Measurements from ENCODE around the gene FOSB.
A peak's percentile ranks its signal among the peaks of the same experiment; 100 is the strongest.

FOSB gene

DNA sequence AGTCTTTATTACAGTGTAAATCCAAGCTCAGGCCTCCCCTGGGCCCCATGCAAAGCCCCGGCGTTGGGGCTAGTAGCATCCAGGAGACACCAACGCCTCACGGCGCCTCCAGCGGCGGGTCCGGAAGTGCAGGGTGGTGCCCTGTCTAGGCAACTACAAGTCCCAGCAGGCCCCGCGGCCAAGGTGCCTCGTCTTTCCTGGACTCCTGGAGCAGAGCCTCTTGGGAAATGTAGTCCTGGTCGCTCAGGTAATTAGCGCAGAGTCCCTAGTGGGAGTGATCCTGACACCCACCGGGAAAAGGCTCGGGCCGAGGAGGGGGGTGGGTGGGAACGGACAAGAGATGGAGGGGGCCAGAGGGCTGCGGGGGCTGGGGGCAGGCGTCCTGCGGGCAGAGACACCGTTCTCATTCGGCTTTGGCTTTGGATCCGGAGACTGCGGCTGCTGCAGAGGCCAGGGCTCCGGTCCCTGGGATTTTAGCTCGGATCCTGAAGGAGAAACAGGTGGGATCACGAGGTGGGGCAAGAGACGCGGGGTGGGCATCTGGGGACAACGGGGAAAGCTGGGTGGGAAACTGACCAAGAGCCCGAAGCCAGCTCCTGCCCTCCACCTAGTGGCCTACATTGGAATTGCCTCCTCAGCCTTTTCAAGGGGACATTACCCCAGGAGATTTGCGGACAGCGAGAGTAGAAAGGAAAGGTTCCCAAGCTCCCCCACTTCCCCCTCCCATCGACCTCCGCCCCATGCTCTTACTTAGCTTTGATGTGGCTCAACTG, 17.7 kb downstream of the FOSB start:
- peak; percentile 94 for DNase-seq

DNA sequence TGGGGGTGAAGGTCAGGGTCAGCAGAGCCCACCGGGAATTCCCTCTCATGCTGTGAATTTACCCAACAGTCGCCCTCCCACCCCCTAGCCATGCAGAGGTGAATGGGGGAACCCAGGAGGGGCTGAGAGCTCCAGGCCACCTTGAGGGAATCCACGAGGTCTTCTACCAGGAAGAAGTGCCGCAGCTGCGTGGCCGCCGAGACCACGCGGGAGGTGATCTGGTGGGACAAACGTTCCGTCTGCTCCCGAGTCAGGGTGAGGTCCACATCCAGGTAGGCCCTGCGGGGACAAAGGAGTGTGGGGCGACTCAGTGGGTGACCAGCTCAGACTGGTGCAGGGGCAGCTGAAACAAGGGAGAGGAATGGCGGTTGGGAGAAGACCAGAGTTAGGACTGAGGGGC, 20.9 kb downstream of the FOSB start:
- no peak for DNase-seq

DNA sequence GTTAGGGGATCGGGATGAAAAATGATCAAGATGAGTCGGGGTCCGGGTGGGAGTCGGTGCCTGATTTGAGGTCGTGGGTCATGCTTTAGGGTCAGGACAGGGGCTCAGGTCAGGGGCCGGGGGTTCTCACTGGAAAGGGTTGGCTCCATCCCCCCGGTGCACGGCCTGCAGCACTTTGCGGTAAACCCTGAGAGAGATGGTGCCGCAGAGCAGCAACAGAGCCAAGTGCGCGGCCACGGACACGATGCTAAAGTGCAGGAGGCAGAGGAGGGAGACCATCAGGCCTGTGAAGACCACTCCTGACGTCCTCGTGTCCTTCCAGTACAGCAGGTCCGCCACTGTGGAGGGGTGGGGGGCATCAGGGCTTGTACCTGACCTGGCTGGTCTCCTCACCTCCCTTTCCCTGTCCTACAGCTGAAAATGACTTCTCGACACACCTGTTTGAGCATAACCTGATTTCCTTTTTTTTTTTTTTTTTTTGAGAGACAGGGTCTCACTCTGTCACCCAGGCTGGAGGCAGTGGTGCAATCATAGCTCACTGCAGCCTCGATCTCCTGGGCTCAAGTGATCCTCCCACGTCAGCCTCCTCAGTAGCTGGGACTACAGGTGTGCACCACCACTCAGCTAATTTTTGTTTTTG, 21.5 kb downstream of the FOSB start:
- DNase-seq: no peak

DNA sequence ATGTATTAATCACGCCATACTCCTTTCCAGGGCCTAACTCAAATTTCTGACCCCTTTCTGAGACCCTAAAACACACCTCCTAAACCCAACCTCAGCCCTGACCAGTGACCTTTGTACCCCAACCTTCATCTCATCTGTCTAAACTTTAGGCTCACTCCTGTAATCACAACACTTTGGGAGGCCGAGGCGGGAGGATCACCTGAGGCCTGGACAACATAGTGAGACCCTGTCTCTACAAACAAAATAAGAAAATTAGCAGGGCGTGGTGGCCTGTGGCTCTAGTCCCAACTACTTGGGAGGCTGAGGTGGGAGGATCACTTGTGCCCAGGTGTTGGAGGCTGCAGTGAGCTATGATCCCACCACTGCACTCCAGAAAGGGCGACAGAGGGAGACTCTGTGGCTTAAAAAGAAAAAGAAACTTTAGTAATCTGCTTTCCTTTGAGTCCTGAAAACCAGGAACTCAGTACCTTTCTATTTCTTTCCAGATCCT, 24.4 kb downstream of the FOSB start:
- no peak for DNase-seq

DNA sequence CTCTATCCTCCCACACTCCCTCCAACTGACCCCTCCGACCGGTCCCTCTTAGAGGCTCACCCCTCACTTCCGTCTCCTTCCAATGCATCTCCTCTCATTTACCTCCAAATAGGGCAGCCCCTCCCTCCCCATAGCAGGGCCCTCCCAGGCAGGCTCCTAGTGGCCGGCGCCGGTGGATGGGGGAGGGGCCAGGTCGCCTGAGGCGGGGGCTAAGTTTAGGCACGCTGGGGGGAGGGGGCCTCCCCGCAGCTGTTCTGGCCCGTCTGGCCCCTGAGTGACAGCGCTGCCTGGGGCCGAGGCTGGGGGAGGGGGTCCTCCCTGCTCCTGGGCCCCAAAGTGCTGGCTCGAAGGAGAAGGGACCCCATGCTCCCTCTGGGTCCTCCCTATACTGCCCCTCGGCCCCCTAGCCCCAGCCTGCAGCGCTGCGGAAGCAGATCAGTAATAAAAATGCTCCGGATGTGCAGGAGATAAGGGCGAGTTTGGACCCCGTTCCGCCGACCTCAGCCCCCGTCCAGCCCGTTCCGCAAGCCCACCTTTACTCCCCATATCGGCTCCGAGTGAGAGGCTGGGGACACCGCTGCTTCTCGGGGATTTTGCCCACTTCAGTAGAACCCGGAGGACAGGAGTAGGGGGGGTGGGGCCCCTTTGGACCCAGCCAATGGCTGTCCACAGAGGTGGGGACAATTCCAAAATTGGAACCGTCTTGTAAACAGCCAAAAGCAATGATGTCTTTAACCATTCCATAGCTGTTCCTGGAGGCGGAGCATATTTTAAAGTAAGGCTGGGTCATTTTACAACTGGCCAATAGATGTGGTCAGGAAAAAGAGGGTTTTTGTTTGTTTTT, 25.1 kb downstream of the FOSB start:
- DNase-seq: no peak

DNA sequence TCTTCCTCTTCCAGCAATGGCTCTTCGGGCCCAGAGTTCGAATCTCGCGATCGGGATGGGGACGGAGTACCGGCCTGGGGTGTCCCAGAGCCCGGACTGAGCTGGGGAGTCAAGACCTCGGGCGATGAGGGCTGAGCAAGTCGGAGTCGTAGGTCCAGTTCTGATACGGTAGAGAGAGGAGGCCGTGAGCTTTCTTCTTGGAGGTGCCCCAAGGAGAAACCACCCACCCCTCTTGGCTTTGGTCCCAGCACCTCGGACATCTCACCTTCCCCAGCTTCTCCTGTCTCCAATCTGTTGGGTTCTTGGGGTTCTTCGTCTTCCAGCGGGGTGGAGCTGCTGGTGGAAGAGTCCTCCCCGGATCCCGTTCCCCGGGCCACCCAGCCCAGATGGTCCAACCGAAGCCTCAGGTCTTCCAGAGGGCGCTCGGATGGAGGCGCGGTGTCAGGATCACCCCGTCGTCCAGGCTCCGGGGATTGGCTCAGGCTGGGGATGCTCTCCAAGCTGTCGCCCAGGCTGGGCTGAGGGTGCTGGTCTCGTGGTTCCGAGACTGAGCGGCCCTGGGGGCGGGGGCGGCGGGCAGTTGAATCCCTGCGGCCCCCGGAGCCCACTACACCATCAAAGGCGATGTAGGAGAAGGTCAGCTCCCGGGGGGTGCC, 26.6 kb downstream of the FOSB start:
- DNase-seq: no peak

DNA sequence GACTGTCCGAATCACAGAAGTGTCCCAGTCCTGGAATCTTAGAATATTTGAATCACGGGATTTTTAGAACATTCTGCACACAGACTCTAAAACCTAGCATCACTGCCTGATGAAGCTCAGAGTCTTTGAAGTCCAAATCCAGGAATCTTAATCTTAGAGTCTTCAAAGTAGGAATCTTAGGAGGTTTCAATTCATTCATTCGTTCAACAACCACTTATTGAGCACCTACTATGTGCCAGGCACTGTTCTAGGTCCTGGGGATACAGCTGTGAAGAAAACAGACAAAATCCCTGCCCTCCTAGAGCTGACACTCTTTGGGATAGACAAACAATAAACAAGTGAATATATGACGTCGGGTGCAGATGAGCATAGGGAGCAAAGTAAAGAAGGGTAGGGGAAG, 27.4 kb downstream of the FOSB start:
- DNase-seq: no peak

DNA sequence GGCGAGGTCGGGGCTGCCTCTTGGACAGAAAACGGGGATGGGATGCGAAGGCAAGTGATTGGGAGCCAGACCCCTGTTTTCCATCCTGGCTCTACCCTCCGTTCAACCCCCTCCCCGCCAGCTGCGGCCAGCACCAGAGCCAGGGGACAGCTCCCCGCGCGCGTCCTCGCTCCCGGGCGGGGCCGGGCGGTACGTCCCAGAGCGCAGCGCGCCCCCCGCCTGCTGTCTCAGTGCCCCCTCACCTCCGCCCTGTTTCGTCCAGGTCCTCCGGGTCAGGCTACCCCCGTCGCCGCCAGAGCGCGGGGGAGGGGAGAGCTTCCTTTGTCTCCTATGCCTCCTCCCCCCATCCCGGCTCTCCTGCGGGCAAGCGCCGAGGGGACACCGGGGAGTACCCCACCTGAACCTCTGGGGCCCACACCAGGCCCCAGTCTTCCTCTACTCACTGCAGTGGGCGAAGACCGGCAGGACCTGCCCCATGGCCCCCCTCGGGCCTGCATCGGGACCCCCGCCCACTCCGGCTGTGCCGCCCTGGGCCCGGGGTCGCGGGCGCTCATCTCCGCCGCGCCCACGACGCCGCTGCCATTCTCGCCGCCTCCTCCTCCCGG, 28.7 kb downstream of the FOSB start:
- no peak for DNase-seq

DNA sequence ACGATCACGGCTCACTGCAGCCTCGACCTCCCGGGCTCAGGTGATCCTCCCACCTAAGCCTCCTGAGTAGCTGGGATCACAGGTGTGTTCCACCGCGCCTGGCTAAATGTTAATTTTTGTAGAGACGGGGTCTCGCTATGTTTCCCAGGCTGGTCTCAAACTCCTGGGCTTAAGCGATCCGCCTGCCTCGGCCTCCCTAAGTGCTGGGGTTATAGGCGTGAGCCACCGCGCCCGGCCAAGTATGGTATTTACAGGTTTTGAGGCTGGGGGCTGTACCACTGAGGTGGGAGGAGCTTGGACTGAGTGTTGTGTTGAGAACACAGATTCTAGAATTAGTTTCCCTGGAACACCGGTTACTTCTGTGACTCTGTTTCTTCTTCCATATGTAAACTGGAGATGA, 30.0 kb downstream of the FOSB start:
- no peak for DNase-seq

DNA sequence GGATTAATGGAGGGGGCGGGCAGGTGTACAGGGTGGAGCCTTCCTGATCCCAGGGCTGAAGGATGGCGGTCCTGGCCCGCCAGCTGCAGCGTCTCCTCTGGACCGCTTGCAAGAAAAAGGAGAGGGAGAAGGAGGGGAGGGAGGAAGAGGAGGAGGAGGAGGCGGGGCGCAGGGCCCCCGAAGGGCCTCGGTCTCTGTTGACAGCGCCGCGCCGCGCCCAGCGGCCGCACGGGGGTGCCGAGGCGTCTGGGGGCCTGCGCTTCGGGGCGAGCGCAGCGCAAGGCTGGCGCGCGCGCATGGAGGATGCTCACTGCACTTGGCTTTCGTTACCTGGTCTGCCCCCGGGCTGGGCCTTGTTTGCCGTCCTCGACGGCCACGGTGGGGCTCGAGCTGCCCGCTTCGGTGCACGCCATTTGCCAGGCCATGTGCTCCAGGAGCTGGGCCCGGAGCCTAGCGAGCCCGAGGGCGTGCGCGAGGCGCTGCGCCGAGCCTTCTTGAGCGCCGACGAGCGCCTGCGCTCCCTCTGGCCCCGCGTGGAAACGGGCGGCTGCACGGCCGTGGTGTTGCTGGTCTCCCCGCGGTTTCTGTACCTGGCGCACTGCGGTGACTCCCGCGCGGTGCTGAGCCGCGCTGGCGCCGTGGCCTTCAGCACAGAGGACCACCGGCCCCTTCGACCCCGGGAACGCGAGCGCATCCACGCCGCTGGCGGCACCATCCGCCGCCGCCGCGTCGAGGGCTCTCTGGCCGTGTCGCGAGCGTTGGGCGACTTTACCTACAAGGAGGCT, 30.8 kb downstream of the FOSB start, which contains the start of gene PPM1N:
PPM1N (plus strand) TSS at position 33 of the 785 bp plus-strand sequence; CDS start at position 63, 30 bp downstream.
- DNase-seq: peak; percentile 68

DNA sequence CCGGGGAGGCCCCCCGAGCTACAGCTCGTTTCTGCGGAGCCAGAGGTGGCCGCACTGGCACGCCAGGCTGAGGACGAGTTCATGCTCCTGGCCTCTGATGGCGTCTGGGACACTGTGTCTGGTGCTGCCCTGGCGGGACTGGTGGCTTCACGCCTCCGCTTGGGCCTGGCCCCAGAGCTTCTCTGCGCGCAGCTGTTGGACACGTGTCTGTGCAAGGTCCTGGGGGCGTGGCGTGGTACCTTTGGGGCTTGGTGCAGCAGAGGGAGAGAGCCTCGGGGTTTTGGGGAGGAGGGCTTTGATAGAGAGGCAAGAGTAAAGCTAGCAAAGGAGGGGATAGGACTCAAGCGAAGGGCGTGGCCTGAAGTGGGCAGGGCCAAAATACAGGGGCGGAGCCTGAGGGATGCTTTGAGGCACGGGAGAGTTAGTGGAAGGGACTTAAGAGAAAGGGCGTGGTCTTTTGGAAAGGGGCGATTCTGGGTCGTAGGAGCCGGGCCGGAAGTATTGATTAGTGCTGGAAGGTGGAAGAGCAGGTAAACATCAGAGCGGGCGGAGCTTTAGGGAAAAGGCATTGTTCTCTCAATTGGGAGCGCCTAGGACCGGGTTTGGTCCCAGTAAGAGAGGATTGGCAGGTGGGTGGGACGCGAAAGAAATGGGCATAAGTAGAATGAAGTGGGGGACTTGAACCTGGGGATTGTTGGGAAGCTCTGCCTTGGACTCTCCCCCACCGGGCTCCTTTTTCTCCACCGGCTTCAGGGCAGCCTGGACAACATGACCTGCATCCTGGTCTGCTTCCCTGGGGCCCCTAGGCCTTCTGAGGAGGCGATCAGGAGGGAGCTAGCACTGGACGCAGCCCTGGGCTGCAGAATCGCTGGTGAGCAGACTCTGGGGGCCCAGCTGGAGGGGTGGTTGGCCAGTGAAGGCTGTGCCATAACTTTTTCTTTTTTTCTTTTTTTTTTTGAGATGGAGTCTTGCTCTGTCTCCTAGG, 31.7 kb downstream of the FOSB start:
- DNase-seq: peak; percentile 67

DNA sequence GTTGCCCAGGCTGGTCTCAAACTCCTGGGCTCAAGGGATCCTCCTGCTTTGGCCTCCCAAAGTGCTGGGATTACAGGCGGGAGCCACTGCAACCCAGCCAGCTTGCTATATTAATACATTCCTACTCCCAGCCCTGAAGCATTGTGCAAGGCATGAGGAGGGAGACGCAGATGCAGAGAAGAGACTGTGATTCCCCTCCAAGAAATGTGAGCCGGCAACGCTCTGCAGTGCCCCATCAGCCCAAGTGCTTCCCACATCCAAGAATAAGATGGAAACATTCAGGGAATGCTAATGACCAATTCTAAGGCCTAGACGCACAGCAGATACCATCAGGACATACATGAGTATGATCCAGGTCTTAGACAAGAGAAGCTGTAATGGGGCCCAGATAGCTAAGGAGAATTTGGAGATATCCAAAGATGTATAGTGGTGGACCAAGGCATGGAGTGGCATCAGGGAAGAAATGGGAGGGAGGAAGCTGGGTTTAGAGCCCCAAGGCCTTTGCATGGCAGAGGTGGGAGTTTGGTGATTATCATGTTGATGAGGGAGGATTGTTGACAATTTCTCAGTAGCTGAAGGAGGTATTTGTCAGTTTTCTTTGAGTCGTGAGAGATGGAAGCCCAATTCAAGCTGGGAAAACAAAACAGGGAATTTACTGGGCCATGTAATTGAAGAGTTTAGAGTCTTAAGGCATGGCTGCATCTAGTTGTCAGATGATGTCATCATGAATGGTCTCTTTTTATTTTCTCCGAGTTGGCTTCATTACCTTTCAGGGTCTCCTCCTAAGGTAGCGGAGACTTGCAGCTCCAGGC, 33.3 kb downstream of the FOSB start:
- DNase-seq: no peak

DNA sequence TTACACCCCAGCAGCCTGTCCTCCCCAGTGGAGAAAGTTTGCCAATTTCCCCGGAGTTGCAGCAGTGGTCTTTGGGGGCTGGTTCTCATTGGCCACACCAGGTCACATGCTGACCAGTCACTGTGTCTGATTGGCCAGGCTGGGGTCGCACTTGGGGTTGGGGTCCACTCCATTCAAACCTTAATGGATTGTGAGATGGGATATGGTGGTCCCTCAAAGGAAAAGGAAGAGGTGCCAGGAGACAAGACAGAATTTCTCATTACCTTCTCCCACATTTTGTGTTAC, 33.9 kb downstream of the FOSB start:
- DNase-seq: no peak

DNA sequence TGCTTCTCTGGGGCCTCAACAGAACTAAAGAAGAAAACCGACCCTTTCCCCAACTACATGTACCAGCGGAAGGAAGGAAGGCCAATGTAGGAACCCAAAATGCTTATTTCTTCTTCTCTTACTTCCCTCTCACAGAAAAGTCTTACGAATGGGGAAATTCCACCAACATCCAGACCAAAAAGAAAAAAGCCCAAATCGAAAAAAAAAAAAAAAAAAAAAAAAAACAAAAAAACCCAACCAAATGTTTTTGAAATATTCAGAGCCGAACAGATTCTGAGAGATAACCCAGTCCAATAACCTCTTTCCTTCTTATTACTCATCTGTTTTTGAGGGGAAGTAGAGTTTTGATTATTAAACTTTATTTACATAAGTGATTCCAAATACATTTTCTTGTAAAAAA, 34.3 kb downstream of the FOSB start:
- no peak for DNase-seq

DNA sequence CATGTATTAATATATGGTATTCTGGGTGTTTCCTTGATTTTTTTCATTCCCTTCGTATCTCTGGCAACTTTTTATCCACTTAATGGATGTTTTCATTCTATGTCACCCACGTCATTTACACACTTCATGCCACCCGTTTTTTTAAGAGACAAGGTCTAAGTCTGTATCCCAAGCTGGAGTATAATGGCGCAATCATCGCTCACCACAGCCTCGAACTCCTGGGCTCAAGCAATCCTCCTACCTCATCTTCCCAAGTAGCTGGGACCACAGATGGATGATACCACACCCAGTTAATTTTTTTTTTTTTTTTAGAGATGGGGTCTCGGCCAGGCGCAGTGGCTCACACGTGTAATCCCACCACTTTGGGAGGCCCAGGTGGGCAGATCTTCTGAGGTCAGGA, 36.1 kb downstream of the FOSB start:
- no peak for DNase-seq

DNA sequence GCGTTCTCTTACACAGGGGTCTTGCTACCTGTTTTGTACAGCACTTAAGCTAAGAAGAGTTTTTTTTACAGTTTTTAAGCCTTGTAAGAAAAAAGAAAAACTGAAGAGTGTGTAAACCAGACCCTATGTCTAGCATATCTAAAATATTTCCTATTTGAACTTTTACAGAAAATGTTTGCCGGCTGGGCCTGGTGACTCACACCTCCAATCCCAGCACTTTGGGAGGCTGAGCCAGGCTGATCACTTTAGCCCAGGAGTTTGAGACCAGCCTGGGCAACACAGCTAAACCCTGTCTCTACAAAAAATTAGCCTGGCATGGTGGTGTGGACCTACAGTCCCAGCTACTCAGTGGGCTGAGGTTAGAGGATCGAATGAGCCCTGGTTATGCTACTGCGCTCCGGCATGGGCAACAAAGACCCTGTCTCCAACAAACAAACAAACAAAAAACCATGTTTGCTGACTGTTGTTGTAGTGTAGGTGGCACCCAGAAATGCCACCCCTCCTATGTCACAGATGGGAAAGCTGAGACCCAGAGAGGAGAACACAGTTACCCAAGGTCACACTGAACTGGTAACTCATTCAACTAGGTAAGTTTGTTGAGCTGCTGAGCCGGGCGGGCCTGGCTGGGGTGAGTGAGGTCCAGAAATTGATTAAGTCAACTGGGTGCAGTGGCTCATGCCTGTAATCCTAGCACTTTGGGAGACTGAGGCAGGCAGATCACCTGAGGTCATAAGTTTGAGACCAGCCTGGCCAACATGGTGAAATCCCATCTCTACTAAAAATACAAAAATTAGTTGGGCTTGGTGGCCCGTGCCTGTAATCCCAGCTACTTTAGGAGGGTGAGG, 37.6 kb downstream of the FOSB start:
- DNase-seq: no peak

DNA sequence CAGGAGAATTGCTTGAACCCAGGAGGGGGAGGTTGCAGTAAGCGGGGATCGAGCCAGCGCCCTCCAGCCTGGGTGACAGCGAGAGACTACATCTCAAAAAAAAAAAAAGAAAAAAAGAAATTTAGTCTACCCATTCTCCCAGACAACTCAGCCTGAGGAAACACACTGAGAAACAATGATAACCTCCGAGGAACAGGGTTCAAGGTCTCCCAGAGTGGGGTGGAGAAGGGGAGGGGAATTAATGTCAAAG, 38.1 kb downstream of the FOSB start:
- no peak for DNase-seq

DNA sequence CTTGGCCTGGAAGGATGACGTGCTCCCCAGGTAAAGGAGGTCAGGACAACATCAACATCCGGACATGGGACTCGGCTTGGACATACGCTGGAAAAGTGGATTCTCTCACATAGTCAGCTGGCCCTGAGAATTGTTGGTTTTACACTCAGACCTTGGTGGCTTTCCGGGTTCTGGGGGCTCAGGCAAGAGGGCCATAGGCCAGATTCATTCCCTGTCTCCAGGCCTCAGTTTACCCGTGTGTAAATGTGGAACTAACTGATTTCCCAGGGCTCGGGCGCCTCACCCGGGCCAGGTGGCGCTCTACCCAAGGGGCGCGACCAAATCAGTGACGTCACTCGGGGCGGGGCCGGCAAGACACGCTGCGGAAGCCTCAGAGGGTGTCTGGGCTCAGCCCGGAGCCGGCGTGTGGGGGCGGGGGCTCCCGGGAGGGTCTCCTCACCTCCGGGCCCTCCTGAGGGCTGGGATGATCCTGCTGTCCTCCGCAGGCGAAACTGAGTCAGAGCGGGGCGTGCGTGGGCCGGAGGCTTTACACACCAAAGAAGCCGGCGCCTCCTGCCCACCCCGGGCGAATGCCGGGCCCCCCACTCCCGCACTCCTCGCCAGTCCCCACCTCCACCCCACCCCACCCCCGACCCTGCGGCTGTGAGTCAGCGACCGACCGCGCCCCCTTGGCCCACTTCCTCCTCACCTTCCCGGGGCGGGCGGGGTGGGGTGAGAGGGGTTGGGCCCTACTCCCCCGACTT, 38.6 kb downstream of the FOSB start:
- DNase-seq: peak; percentile 94
